ENCODE measurements around the gene GFOD1.

The GFOD1 gene

GRCh38 chr6:13406781-13407180 is 80.6 kb downstream of the GFOD1 start:
- no peak overlapping the region for H3K4me3 Mint-ChIP-seq
- H3K27ac Mint-ChIP-seq: peak overlapping the region; percentile 30
- H3K9me3 Mint-ChIP-seq: no peaks in the 10 kb centered on the region
- no peaks in the 10 kb centered on the region for H3K27me3 Mint-ChIP-seq
- H3K4me1 Mint-ChIP-seq (ENCODE audit: low read depth): peaks cover 77% of the 10 kb centered on the region
- intact Hi-C loops (cut with micrococcal nuclease): no loop called here
- H3K36me3 Mint-ChIP-seq (ENCODE audit: low read depth): no peaks in the 10 kb centered on the region

GRCh38 chr6:13405961-13406477 is 81.4 kb downstream of the GFOD1 start:
- H3K27ac Mint-ChIP-seq: peak overlapping the region; percentile 30
- intact Hi-C loops (cut with micrococcal nuclease): no loop called here
- H3K36me3 Mint-ChIP-seq (ENCODE audit: low read depth): no peaks in the 10 kb centered on the region
- no peaks in the 10 kb centered on the region for H3K27me3 Mint-ChIP-seq
- no peaks in the 10 kb centered on the region for H3K9me3 Mint-ChIP-seq
- no peak overlapping the region for H3K4me3 Mint-ChIP-seq
- H3K4me1 Mint-ChIP-seq (ENCODE audit: low read depth): peaks cover 70% of the 10 kb centered on the region

GRCh38 chr6:13404892-13405254 is 82.5 kb downstream of the GFOD1 start:
- intact Hi-C loops (cut with micrococcal nuclease): no loop called here
- no peak overlapping the region for H3K4me3 Mint-ChIP-seq
- H3K27ac Mint-ChIP-seq: peak overlapping the region; percentile 50

GRCh38 chr6:13404228-13404891 is 83.0 kb downstream of the GFOD1 start:
- H3K36me3 Mint-ChIP-seq (ENCODE audit: low read depth): no peaks in the 10 kb centered on the region
- peaks cover 58% of the 10 kb centered on the region for H3K4me1 Mint-ChIP-seq (ENCODE audit: low read depth)
- no peaks in the 10 kb centered on the region for H3K27me3 Mint-ChIP-seq
- no peaks in the 10 kb centered on the region for H3K9me3 Mint-ChIP-seq
- no peak overlapping the region for H3K4me3 Mint-ChIP-seq
- intact Hi-C loops (cut with micrococcal nuclease): no loop called here
- H3K27ac Mint-ChIP-seq: peak overlapping the region; percentile 50

More at GRCh38 chr6:13404892-13405254, 82.5 kb downstream of the GFOD1 start:
- Mint-ChIP-seq H3K36me3 (ENCODE audit: low read depth) (no peaks in the 10 kb centered on the region), H3K27me3 (no peaks in the 10 kb centered on the region), H3K9me3 (no peaks in the 10 kb centered on the region), H3K4me1 (ENCODE audit: low read depth) (peaks cover 61% of the 10 kb centered on the region)

- intact Hi-C loops (cut with micrococcal nuclease): no loop called here
- no peaks in the 10 kb centered on the region for H3K36me3 Mint-ChIP-seq (ENCODE audit: low read depth)
Measured at GRCh38 chr6:13402711-13403110, 84.7 kb downstream of the GFOD1 start.

GRCh38 chr6:13400772-13401171 is 86.6 kb downstream of the GFOD1 start:
- Mint-ChIP-seq H3K27me3 (no peaks in the 10 kb centered on the region), H3K36me3 (ENCODE audit: low read depth) (no peaks in the 10 kb centered on the region), H3K27ac (no peak overlapping the region), H3K4me3 (no peak overlapping the region), H3K9me3 (no peaks in the 10 kb centered on the region), H3K4me1 (ENCODE audit: low read depth) (peaks cover 41% of the 10 kb centered on the region)
- intact Hi-C loops (cut with micrococcal nuclease): no loop called here

More at GRCh38 chr6:13402711-13403110, 84.7 kb downstream of the GFOD1 start:
- Mint-ChIP-seq H3K27ac (no peak overlapping the region), H3K4me1 (ENCODE audit: low read depth) (peaks cover 42% of the 10 kb centered on the region), H3K4me3 (no peak overlapping the region), H3K9me3 (no peaks in the 10 kb centered on the region), H3K27me3 (no peaks in the 10 kb centered on the region)

- intact Hi-C loops (cut with micrococcal nuclease): no loop called here
- H3K9me3 Mint-ChIP-seq: no peaks in the 10 kb centered on the region
- H3K4me3 Mint-ChIP-seq: no peak overlapping the region
Measured at GRCh38 chr6:13398421-13398994, 88.9 kb downstream of the GFOD1 start.

GRCh38 chr6:13398069-13398381 is 89.4 kb downstream of the GFOD1 start:
- Mint-ChIP-seq H3K36me3 (ENCODE audit: low read depth) (no peaks in the 10 kb centered on the region), H3K27ac (no peak overlapping the region), H3K9me3 (no peaks in the 10 kb centered on the region), H3K27me3 (no peaks in the 10 kb centered on the region), H3K4me1 (ENCODE audit: low read depth) (peaks cover 30% of the 10 kb centered on the region), H3K4me3 (no peak overlapping the region)
- intact Hi-C loops (cut with micrococcal nuclease): no loop called here

More at GRCh38 chr6:13398421-13398994, 88.9 kb downstream of the GFOD1 start:
- H3K36me3 Mint-ChIP-seq (ENCODE audit: low read depth): no peaks in the 10 kb centered on the region
- no peaks in the 10 kb centered on the region for H3K27me3 Mint-ChIP-seq
- H3K27ac Mint-ChIP-seq: no peak overlapping the region
- peaks cover 31% of the 10 kb centered on the region for H3K4me1 Mint-ChIP-seq (ENCODE audit: low read depth)

GRCh38 chr6:13397359-13398068 is 89.9 kb downstream of the GFOD1 start:
- Mint-ChIP-seq H3K4me3 (no peak overlapping the region), H3K27me3 (no peaks in the 10 kb centered on the region), H3K4me1 (ENCODE audit: low read depth) (peaks cover 30% of the 10 kb centered on the region), H3K9me3 (no peaks in the 10 kb centered on the region), H3K27ac (peak overlapping the region; percentile 84), H3K36me3 (ENCODE audit: low read depth) (no peaks in the 10 kb centered on the region)
- intact Hi-C loops (cut with micrococcal nuclease): no loop called here

GRCh38 chr6:13396241-13396792 is 91.1 kb downstream of the GFOD1 start:
- Mint-ChIP-seq H3K36me3 (ENCODE audit: low read depth) (no peaks in the 10 kb centered on the region), H3K4me3 (no peak overlapping the region), H3K27ac (peak overlapping the region; percentile 84), H3K4me1 (ENCODE audit: low read depth) (peaks cover 30% of the 10 kb centered on the region), H3K27me3 (no peaks in the 10 kb centered on the region), H3K9me3 (no peaks in the 10 kb centered on the region)
- intact Hi-C loops (cut with micrococcal nuclease): no loop called here

- intact Hi-C loops (cut with micrococcal nuclease): no loop called here
- Mint-ChIP-seq H3K4me3 (no peak overlapping the region), H3K27me3 (no peaks in the 10 kb centered on the region)
Measured at GRCh38 chr6:13395272-13396237, 91.8 kb downstream of the GFOD1 start.

GRCh38 chr6:13392462-13392861 is 94.9 kb downstream of the GFOD1 start:
- Mint-ChIP-seq H3K36me3 (ENCODE audit: low read depth) (peaks cover 8% of the 10 kb centered on the region), H3K4me3 (no peak overlapping the region), H3K9me3 (peaks cover 7% of the 10 kb centered on the region), H3K27ac (no peak overlapping the region), H3K4me1 (ENCODE audit: low read depth) (peaks cover 41% of the 10 kb centered on the region), H3K27me3 (no peaks in the 10 kb centered on the region)
- intact Hi-C loops (cut with micrococcal nuclease): no loop called here

More at GRCh38 chr6:13395272-13396237, 91.8 kb downstream of the GFOD1 start:
- Mint-ChIP-seq H3K36me3 (ENCODE audit: low read depth) (no peaks in the 10 kb centered on the region), H3K9me3 (no peaks in the 10 kb centered on the region), H3K4me1 (ENCODE audit: low read depth) (peaks cover 36% of the 10 kb centered on the region), H3K27ac (peak overlapping the region; percentile 84)

GRCh38 chr6:13391537-13391936 is 95.9 kb downstream of the GFOD1 start:
- H3K27me3 Mint-ChIP-seq: no peaks in the 10 kb centered on the region
- intact Hi-C loops (cut with micrococcal nuclease): no loop called here
- peaks cover 41% of the 10 kb centered on the region for H3K4me1 Mint-ChIP-seq (ENCODE audit: low read depth)
- H3K27ac Mint-ChIP-seq: no peak overlapping the region
- H3K9me3 Mint-ChIP-seq: peaks cover 7% of the 10 kb centered on the region
- no peak overlapping the region for H3K4me3 Mint-ChIP-seq
- peaks cover 10% of the 10 kb centered on the region for H3K36me3 Mint-ChIP-seq (ENCODE audit: low read depth)
